HUES6 (cell line): ENCODE data around the gene MIPEP.
"Not testable (repeated sequence)": the region's sequence is repeated elsewhere in the genome, so short reads cannot be mapped to it uniquely, and the experiment has no call there.

Experiments used
- H3K27ac ChIP-seq: 2 replicates; pipeline ENCODE4 v1.7.0; 2013; ENCODE audit warnings: low read depth, mild to moderate bottlenecking, low read length, inconsistent platforms
- H3K27me3 ChIP-seq: 2 replicates; pipeline ENCODE4 v1.6.1; 2013; ENCODE audit warnings: low read length; ENCODE audit not compliant: control insufficient read depth, insufficient read depth
- H3K36me3 ChIP-seq: 2 replicates; pipeline ENCODE4 v1.6.1; 2013; ENCODE audit warnings: low read length; ENCODE audit not compliant: control insufficient read depth, insufficient read depth
- H3K4me1 ChIP-seq: 2 replicates; pipeline ENCODE4 v1.6.1; 2013; ENCODE audit warnings: low read length; ENCODE audit not compliant: control insufficient read depth, insufficient read depth
- H3K4me3 ChIP-seq: 2 replicates; pipeline ENCODE4 v1.5.1; 2013; ENCODE audit warnings: low read depth, low read length
- H3K9ac ChIP-seq: one replicate; pipeline ENCODE4 v1.6.1; 2013; ENCODE audit warnings: mild to moderate bottlenecking, low read length
- H3K9me3 ChIP-seq: 2 replicates; pipeline ENCODE4 v1.6.1; 2013; ENCODE audit warnings: low read depth, low read length; ENCODE audit not compliant: control insufficient read depth, insufficient read depth

Gene MIPEP

GRCh38 chr13:23772717-23773116, 116.5 kb downstream of the MIPEP start:
- Histone ChIP-seq H3K9me3 (no peaks in the 10 kb centered on the region), H3K4me1 (peaks cover 4% of the 10 kb centered on the region; the same call in 1 of the 2 replicates), H3K36me3 (no peaks in the 10 kb centered on the region), H3K27me3 (no peaks in the 10 kb centered on the region), H3K9ac (no peak overlapping the region), H3K4me3 (no peak overlapping the region), H3K27ac (no peak overlapping the region)

DNA sequence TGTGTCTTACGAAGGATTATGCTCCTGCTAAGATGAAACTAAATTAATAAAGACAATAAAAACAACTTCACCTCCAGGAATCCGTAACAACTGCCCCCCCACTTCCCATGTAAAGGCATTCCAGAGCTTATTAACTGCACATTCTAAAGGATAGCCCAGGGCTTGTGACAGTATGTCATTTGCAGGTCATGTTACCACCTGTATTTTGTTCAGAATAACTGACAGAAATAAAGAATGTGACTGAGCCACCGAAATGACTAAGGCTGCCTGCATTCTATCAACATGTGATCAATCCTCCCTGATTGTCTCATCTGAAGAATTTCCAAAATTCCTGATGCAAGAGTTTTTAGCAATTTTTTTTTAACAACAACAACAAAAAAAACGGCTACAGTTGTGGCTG, 117.2 kb downstream of the MIPEP start:
- no peak overlapping the region for H3K27ac ChIP-seq
- no peaks in the 10 kb centered on the region for H3K9me3 ChIP-seq
- H3K9ac ChIP-seq = no peak overlapping the region
- H3K4me3 ChIP-seq = no peak overlapping the region
- H3K4me1 ChIP-seq = peaks cover 4% of the 10 kb centered on the region; the same call in 1 of the 2 replicates
- no peaks in the 10 kb centered on the region for H3K27me3 ChIP-seq
- H3K36me3 ChIP-seq = no peaks in the 10 kb centered on the region

- Histone ChIP-seq H3K27ac (no peak overlapping the region), H3K27me3 (no peaks in the 10 kb centered on the region), H3K9me3 (no peaks in the 10 kb centered on the region)
Measured at GRCh38 chr13:23771552-23771951, 117.6 kb downstream of the MIPEP start.

DNA sequence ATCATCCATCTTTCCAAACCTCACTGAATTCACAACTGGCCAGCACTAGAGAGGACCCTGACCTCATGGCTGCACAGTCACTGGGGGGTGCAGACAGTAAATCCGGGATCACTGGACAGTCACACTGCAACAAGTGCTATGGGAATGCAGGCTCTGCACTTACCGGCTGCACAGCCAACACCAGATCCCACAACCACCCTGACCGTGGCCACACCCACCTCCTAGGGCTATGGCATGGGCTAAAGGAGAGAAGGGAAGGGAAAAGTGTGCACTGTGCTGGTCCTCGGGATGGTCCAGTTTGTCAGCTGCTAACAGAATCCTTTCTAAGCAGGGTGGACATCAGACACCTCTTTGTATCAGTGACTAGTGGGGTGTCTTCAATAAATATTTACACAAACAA, 118.2 kb downstream of the MIPEP start:
- no peak overlapping the region for H3K9ac ChIP-seq
- H3K27me3 ChIP-seq = no peaks in the 10 kb centered on the region
- no peaks in the 10 kb centered on the region for H3K9me3 ChIP-seq
- H3K27ac ChIP-seq = no peak overlapping the region
- no peaks in the 10 kb centered on the region for H3K36me3 ChIP-seq
- H3K4me1 ChIP-seq = peaks cover 4% of the 10 kb centered on the region; the same call in 1 of the 2 replicates
- H3K4me3 ChIP-seq = no peak overlapping the region

More at GRCh38 chr13:23771552-23771951, 117.6 kb downstream of the MIPEP start:
- no peak overlapping the region for H3K9ac ChIP-seq
- H3K36me3 ChIP-seq = no peaks in the 10 kb centered on the region
- peaks cover 4% of the 10 kb centered on the region; the same call in 1 of the 2 replicates for H3K4me1 ChIP-seq
- H3K4me3 ChIP-seq = no peak overlapping the region

- Histone ChIP-seq H3K36me3 (no peaks in the 10 kb centered on the region), H3K9me3 (no peaks in the 10 kb centered on the region), H3K4me3 (no peak overlapping the region), H3K27ac (no peak overlapping the region), H3K27me3 (no peaks in the 10 kb centered on the region), H3K9ac (no peak overlapping the region), H3K4me1 (peaks cover 4% of the 10 kb centered on the region; the same call in 1 of the 2 replicates)
Measured at GRCh38 chr13:23770428-23770827, 118.8 kb downstream of the MIPEP start.

DNA sequence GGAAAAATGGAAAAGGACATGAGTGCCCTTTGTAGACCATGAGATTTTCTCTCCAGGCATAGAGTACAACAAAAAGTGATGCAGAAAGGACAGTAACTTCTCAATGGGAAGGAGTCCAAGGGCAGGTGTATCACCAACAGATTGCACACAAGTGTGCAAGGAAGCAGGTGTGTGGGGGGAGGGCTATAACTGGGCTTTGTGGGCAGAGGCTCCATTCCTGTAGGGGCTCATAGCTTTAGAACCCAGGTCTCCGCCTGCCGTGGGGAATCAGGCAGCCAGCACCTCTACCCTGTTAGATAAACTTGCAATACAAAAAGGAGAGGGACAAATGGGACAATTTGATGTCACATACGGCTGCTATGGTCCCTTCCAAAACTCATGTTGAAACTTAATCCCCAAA, 119.8 kb downstream of the MIPEP start:
- Histone ChIP-seq H3K36me3 (no peaks in the 10 kb centered on the region), H3K9me3 (no peaks in the 10 kb centered on the region), H3K4me1 (peaks cover 4% of the 10 kb centered on the region; the same call in 1 of the 2 replicates), H3K4me3 (no peak overlapping the region), H3K27ac (no peak overlapping the region), H3K9ac (no peak overlapping the region), H3K27me3 (no peaks in the 10 kb centered on the region)

DNA sequence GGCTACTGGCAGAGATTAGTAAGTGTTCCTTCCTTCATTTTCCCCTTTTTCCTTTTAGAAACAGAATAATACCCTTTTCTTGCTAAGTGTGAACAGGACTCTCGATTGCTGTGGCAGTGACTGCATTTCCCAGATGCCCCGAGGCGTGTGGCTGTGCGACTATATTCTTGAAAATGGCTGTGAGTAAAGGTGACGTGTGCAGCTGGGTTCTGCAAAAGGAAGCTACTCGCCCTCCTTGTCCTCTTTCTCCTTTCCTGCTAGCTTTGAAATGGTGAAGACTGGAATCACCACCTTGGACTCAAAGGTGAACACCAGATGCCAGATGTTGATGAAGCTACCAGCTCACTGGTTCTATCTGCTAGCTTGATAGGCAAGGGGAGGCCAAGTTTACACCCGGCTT, 121.4 kb downstream of the MIPEP start:
- Histone ChIP-seq H3K4me1 (peaks cover 4% of the 10 kb centered on the region; the same call in 1 of the 2 replicates), H3K9me3 (no peaks in the 10 kb centered on the region), H3K27me3 (no peaks in the 10 kb centered on the region)

GRCh38 chr13:23766939-23767338, 122.3 kb downstream of the MIPEP start:
- Histone ChIP-seq H3K4me3 (no peak overlapping the region), H3K9ac (no peak overlapping the region), H3K4me1 (peaks cover 4% of the 10 kb centered on the region; the same call in 1 of the 2 replicates), H3K36me3 (no peaks in the 10 kb centered on the region), H3K9me3 (no peaks in the 10 kb centered on the region), H3K27me3 (no peaks in the 10 kb centered on the region), H3K27ac (no peak overlapping the region)

More for the DNA sequence above, 121.4 kb downstream of the MIPEP start:
- H3K36me3 ChIP-seq = no peaks in the 10 kb centered on the region
- no peak overlapping the region for H3K4me3 ChIP-seq
- no peak overlapping the region for H3K9ac ChIP-seq
- H3K27ac ChIP-seq = no peak overlapping the region

- Histone ChIP-seq H3K36me3 (no peaks in the 10 kb centered on the region), H3K4me1 (peaks cover 4% of the 10 kb centered on the region; the same call in 1 of the 2 replicates), H3K9me3 (no peaks in the 10 kb centered on the region), H3K27me3 (no peaks in the 10 kb centered on the region), H3K27ac (no peak overlapping the region), H3K9ac (no peak overlapping the region), H3K4me3 (no peak overlapping the region)
Measured at GRCh38 chr13:23766283-23766682, 122.9 kb downstream of the MIPEP start.

GRCh38 chr13:23765531-23765930, 123.7 kb downstream of the MIPEP start:
- H3K9ac ChIP-seq = no peak overlapping the region
- no peak overlapping the region for H3K4me3 ChIP-seq
- no peaks in the 10 kb centered on the region for H3K36me3 ChIP-seq
- peaks cover 4% of the 10 kb centered on the region; the same call in 1 of the 2 replicates for H3K4me1 ChIP-seq
- H3K27me3 ChIP-seq = no peaks in the 10 kb centered on the region
- no peak overlapping the region for H3K27ac ChIP-seq
- no peaks in the 10 kb centered on the region for H3K9me3 ChIP-seq

DNA sequence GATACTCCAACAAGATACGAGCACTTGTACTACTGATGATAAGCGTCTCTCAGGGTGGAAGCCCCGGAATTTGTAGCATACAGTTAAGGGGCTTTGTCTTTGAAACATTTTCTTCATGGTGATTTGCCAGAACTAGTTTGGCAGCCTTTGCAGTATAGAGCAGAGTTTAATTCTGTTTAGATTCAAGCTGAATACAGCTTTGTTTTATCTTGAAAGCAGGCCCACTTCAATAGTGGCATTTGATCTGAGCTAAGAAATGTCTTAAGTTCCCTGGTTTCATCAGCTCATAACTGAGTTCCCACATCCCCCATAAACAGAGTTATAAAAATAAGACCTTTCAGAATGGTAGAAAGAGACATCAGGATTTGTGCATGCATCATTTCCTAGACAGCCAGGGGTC, 125.9 kb downstream of the MIPEP start:
- Histone ChIP-seq H3K9ac (no peak overlapping the region), H3K4me3 (no peak overlapping the region), H3K27ac (no peak overlapping the region), H3K27me3 (no peaks in the 10 kb centered on the region), H3K36me3 (no peaks in the 10 kb centered on the region; the same call in 1 of the 2 replicates), H3K4me1 (no peaks in the 10 kb centered on the region), H3K9me3 (no peaks in the 10 kb centered on the region)

DNA sequence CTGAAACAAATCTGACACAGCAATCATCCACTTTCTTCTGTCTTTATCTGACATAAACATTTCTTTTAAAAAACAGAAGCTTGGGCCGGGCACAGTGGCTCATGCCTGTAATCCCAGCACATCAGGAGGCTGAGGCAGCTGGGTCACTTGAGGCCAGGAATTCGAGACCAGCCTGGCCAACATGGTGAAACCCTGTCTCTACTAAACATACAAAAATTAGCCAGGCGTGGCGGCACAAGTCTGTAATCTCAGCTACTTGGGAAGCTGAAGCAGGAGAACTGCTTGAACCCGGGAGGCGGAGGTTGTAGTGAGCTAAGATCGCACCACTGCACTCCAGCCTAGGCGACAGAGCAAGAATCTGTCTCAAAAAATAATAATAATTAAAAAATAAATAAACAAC, 127.4 kb downstream of the MIPEP start:
- H3K36me3 ChIP-seq, H3K9ac ChIP-seq, H3K9me3 ChIP-seq, H3K4me1 ChIP-seq, H3K4me3 ChIP-seq, H3K27ac ChIP-seq, H3K27me3 ChIP-seq: not testable (repeated sequence)
